Peyer's patch (tissue), 4 donors: Measurements from ENCODE around the gene USH2A. TPM values are rescaled to one million over a fixed set of nuclear protein-coding genes. Genes with fewer than 3 reads are reported as not detected.

Experiments
- DNase-seq, 3 donors: peaks; one replicate each; pipeline ENCODE4 v3.0.0-alpha.2; 2017 to 2019
- H3K27ac ChIP-seq, 4 donors: fragments of 200-600 bp; sonication (generic); one replicate each; pipeline ENCODE4 v1.5.1; 2016 to 2019
- H3K27me3 ChIP-seq, 2 donors: fragments of 200-600 bp; sonication (generic); one replicate each; pipeline ENCODE4 v1.5.1; 2019
- H3K36me3 ChIP-seq, 3 donors: fragments of 200-600 bp; sonication (generic); one replicate each; pipeline ENCODE4 v1.5.1; 2016 to 2019
- H3K4me1 ChIP-seq, 4 donors: fragments of 200-600 bp; sonication (generic); one replicate each; pipeline ENCODE4 v1.5.1; 2016 to 2019
- H3K4me3 ChIP-seq, 4 donors: fragments of 200-600 bp; sonication (generic); 1 replicate in 3 of 4; 2 replicates in 1 of 4; pipeline ENCODE4 v1.5.1; 2016 to 2019; ENCODE audit warnings: mild to moderate bottlenecking in 1 of 4
- H3K9me3 ChIP-seq, 4 donors: fragments of 200-600 bp; sonication (generic); one replicate each; pipeline ENCODE4 v1.5.1; 2016 to 2019; ENCODE audit warnings: mild to moderate bottlenecking in 1 of 4
- POLR2A ChIP-seq, 2 donors: fragments of 450-650 bp; IDR thresholded peaks; one replicate each; pipeline ENCODE4 v1.5.1; 2017; ENCODE audit warnings: antibody characterized with exemption in 2 of 2, mild to moderate bottlenecking in 2 of 2, moderate library complexity in 2 of 2
- total RNA-seq, 4 donors: library from RNA; depleted of rRNA; stranded (reverse); fragments of >200 nt; gene quantifications; one replicate each; pipeline ENCODE4 v1.1.0, GENCODE V29; 2016
- TF ChIP-seq, protein P1 (sequence below), 6 experiments: fragments of 450-650 bp in 4 of 6; fragments of 200-600 bp in 2 of 6; sonication (generic) in 1 of 6; IDR thresholded peaks; one replicate each; pipeline ENCODE4 v1.5.1; 2017 to 2019; ENCODE audit warnings: antibody characterized with exemption in 6 of 6, mild to moderate bottlenecking in 3 of 6, moderate library complexity in 1 of 6

USH2A gene
- total RNA-seq, 4 donors from 2014 or later = not detected

DNA sequence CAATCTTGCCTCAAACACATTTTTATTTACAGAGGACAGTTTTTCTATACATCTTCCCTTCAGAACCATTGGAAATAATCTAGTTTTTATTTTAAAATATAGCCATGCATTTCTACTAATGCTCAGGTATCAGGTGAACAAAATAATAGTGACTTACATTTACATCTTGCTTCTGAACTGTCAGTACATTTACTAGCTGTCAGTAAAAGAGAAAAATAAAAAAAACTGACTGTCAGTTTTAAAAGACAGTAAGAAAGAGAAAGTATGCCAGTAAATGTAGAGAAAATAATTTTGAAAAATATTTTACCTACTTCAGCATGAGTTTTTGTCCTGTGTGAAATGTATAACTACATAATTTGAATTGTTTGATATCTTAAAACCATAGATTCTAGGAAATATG lies 33.5 kb downstream of the USH2A start:
- no peaks in the 10 kb centered on the region for H3K36me3 ChIP-seq
- no peaks in the 10 kb centered on the region for H3K9me3 ChIP-seq
- no peaks in the 10 kb centered on the region for H3K4me1 ChIP-seq
- TF ChIP-seq POLR2A (IDR thresholded peaks at IDR 0.05) = no peak
- TF ChIP-seq, protein P1, sequence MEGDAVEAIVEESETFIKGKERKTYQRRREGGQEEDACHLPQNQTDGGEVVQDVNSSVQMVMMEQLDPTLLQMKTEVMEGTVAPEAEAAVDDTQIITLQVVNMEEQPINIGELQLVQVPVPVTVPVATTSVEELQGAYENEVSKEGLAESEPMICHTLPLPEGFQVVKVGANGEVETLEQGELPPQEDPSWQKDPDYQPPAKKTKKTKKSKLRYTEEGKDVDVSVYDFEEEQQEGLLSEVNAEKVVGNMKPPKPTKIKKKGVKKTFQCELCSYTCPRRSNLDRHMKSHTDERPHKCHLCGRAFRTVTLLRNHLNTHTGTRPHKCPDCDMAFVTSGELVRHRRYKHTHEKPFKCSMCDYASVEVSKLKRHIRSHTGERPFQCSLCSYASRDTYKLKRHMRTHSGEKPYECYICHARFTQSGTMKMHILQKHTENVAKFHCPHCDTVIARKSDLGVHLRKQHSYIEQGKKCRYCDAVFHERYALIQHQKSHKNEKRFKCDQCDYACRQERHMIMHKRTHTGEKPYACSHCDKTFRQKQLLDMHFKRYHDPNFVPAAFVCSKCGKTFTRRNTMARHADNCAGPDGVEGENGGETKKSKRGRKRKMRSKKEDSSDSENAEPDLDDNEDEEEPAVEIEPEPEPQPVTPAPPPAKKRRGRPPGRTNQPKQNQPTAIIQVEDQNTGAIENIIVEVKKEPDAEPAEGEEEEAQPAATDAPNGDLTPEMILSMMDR (IDR thresholded peaks at IDR 0.05) = no peak
- no peaks in the 10 kb centered on the region for H3K27me3 ChIP-seq
- H3K4me3 ChIP-seq = no peak overlapping the region
- H3K27ac ChIP-seq = no peak overlapping the region
- DNase-seq = no peak

DNA sequence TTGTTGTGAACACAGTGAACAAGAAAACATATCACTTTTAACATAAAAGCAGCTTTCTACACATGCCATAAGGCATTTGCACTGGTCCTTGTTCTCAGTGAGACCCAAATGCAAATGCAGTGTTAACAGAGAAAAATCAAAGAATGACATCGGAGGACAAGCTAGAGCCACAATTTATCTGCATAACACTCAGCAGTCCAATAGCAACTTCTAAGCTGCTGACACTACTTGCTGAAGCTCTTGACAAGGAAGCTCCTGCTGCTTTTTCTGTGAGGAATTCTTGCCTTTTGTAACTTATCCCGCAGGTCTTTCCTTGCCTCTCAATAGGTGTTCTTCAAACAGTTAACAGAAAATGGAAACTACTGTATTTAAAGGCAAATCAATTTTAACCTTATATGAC lies 34.7 kb downstream of the USH2A start:
- TF ChIP-seq, protein P1 (IDR thresholded peaks at IDR 0.05) = no peak
- no peak for TF ChIP-seq POLR2A (IDR thresholded peaks at IDR 0.05)
- Histone ChIP-seq H3K4me3 (no peak overlapping the region), H3K9me3 (no peaks in the 10 kb centered on the region), H3K27me3 (no peaks in the 10 kb centered on the region), H3K4me1 (no peaks in the 10 kb centered on the region), H3K36me3 (no peaks in the 10 kb centered on the region), H3K27ac (no peak overlapping the region)
- DNase-seq = no peak

DNA sequence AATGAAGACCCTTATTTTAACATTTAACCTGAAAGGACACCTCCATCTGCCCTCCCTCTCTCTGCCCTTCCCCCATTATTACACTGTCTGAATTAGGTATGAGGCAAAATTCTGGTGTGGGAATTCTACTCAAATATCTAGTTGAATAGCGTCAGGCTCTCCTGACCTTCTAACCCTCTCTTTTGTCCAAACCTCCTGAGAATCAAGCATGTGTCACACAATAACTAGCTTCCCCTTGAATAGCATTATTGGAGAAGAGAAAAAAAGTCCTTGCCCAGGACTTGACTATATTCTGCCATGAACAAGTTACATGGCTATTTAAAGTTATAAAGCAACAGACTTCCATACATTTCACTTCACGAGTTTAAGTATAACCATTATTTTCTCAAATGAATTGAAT lies 35.5 kb downstream of the USH2A start:
- no peaks in the 10 kb centered on the region for H3K4me1 ChIP-seq

DNA sequence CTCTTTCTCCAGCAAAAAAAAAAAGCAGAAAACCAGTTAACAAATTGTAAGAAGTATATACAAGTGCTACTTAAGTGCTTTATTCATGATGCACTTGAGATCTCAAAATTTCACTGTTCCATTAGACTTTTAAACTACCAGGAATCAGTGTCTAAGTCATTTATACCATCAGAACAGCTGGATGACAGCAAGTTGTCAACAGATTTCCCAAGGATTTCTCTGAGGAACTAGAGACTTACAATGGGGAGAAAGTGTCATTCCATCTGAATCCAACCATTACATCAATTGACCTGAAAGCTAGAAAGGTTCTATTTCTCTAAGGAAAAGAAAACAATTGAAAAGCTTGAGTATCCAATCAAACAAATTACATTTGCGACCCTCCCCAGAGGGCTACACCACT lies 43.8 kb downstream of the USH2A start:
- DNase-seq = no peak
- Histone ChIP-seq H3K4me3 (no peak overlapping the region), H3K27me3 (no peaks in the 10 kb centered on the region), H3K27ac (no peak overlapping the region), H3K36me3 (no peaks in the 10 kb centered on the region), H3K9me3 (no peaks in the 10 kb centered on the region), H3K4me1 (no peaks in the 10 kb centered on the region)
- TF ChIP-seq, protein P1 (IDR thresholded peaks at IDR 0.05) = no peak
- TF ChIP-seq POLR2A (IDR thresholded peaks at IDR 0.05) = no peak

More for the DNA sequence above, 35.5 kb downstream of the USH2A start:
- no peak overlapping the region for H3K27ac ChIP-seq
- H3K9me3 ChIP-seq = no peaks in the 10 kb centered on the region
- no peaks in the 10 kb centered on the region for H3K36me3 ChIP-seq
- no peak overlapping the region for H3K4me3 ChIP-seq
- H3K27me3 ChIP-seq = no peaks in the 10 kb centered on the region
- DNase-seq = no peak
- TF ChIP-seq POLR2A (IDR thresholded peaks at IDR 0.05) = no peak

DNA sequence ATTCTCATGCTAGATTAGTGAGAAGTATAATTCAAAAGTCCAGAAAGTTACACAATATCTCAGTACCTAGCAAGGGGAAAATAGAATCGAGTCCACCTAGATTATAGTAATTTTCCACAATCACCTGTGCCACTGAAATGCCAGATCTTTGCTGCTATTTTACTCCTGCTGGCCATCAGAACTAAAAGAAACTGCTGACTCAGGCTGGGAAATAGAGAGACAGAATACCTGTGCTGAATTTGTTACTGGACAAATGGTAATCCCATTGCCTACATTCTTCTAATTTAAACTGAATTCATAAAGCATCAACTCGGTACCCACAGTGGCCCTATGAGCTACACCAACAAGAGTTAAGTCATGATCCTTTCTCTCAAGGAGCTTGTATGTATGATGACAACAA lies 55.0 kb downstream of the USH2A start:
- Histone ChIP-seq H3K27ac (no peak overlapping the region), H3K9me3 (no peaks in the 10 kb centered on the region), H3K4me3 (no peak overlapping the region), H3K27me3 (no peaks in the 10 kb centered on the region), H3K36me3 (no peaks in the 10 kb centered on the region), H3K4me1 (no peaks in the 10 kb centered on the region)
- no peak for DNase-seq
- TF ChIP-seq, protein P1 (IDR thresholded peaks at IDR 0.05) = no peak
- no peak for TF ChIP-seq POLR2A (IDR thresholded peaks at IDR 0.05)

DNA sequence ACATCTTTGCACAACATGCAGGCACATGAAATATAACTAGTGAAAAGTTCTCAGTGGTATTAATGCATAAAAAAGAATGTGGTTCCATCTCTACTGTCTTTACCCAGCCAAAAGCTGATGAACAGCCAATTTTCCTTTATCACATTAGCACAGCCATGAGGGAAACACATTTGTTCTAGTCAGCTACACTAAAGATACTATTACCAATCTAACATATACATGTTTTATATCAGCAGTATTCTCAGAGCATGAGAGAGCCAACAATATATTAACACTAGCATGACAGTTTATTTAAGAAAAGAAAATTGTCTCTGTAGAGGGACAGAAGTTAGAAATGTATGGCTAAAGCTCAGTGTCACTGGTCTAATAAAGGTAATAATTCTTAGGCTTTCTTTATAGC lies 56.3 kb downstream of the USH2A start:
- H3K9me3 ChIP-seq = no peaks in the 10 kb centered on the region
- TF ChIP-seq, protein P1 (IDR thresholded peaks at IDR 0.05) = no peak
- no peak for TF ChIP-seq POLR2A (IDR thresholded peaks at IDR 0.05)
- H3K4me1 ChIP-seq = no peaks in the 10 kb centered on the region
- H3K4me3 ChIP-seq = no peak overlapping the region
- no peak for DNase-seq
- H3K36me3 ChIP-seq = no peaks in the 10 kb centered on the region
- no peaks in the 10 kb centered on the region for H3K27me3 ChIP-seq
- H3K27ac ChIP-seq = no peak overlapping the region
